ENCODE data around the gene PRMT1. TPM values are rescaled to one million over a fixed set of nuclear protein-coding genes. Genes with fewer than 3 reads are reported as not detected.
"Not testable (repeated sequence)": the region's sequence is repeated elsewhere in the genome, so short reads cannot be mapped to it uniquely, and the experiment has no call there.

Gene PRMT1
- total RNA-seq: 273 to 283 TPM (median 280 TPM) in 3 replicates

GRCh38 chr19:49677231-49677900 lies at the start of gene PRMT1:
Gene PRMT1 (plus strand): TSS chr19:49677271. CDS start chr19:49677281, 10 bp downstream.
- no peaks in the 10 kb centered on the region for H3K27me3 Mint-ChIP-seq (ENCODE audit: low read depth)
- H3K4me1 Mint-ChIP-seq: peaks cover 23% of the 10 kb centered on the region
- peaks cover 2% of the 10 kb centered on the region for H3K36me3 Mint-ChIP-seq
- TF ChIP-seq, protein P1, sequence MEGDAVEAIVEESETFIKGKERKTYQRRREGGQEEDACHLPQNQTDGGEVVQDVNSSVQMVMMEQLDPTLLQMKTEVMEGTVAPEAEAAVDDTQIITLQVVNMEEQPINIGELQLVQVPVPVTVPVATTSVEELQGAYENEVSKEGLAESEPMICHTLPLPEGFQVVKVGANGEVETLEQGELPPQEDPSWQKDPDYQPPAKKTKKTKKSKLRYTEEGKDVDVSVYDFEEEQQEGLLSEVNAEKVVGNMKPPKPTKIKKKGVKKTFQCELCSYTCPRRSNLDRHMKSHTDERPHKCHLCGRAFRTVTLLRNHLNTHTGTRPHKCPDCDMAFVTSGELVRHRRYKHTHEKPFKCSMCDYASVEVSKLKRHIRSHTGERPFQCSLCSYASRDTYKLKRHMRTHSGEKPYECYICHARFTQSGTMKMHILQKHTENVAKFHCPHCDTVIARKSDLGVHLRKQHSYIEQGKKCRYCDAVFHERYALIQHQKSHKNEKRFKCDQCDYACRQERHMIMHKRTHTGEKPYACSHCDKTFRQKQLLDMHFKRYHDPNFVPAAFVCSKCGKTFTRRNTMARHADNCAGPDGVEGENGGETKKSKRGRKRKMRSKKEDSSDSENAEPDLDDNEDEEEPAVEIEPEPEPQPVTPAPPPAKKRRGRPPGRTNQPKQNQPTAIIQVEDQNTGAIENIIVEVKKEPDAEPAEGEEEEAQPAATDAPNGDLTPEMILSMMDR (IDR thresholded peaks at IDR 0.05; ENCODE audit: unreplicated experiment): no peak
- no peaks in the 10 kb centered on the region for H3K9me3 Mint-ChIP-seq
- peak; percentile 57 to 71 for DNase-seq (ENCODE audit: low spot score in 2 of 2, unreplicated experiment in 2 of 2)
- peak within 1 kb of the TSS; percentile 86 for H3K4me3 Mint-ChIP-seq
- H3K27ac Mint-ChIP-seq: peak within 1 kb of the TSS; percentile 100

- no peak for DNase-seq (ENCODE audit: low spot score in 2 of 2, unreplicated experiment in 2 of 2)
- Mint-ChIP-seq H3K36me3 (peaks cover 20% of the 10 kb centered on the region), H3K27ac (peak overlapping the region; percentile 9), H3K9me3 (no peaks in the 10 kb centered on the region), H3K4me3 (no peak overlapping the region), H3K27me3 (ENCODE audit: low read depth) (no peaks in the 10 kb centered on the region), H3K4me1 (peaks cover 6% of the 10 kb centered on the region)
- TF ChIP-seq, protein P1 (IDR thresholded peaks at IDR 0.05; ENCODE audit: unreplicated experiment): no peak
Observed at GRCh38 chr19:49629659-49630058, 47.4 kb upstream of the PRMT1 start.

DNA sequence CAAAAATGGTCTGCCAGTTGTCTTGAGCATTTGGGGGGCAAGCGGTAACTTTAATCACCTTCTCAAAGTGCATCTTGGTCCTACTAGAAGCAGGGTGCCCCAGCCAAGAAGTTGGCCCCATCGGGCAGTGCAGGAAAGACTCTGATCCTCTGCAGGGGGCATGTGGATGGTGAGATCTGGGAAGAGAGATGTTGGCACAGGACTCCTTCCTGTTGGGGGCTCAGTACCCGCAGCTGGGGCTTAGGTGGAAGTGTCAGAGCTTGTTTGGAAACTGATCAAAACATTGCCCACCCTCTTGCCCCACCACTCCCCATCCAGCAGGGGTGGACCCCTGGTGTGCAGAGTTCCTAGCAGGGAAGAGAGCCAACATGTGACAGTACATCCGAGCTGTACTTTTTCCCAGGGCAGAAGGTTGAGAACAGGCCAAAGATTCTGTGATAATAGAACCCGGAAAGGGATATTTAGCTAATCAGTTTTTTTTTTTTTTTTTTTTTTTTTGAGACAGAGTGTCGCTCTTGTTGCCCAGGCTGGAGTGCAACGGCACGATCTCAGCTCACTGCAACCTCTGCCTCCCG lies 46.0 kb upstream of the PRMT1 start:
- peaks cover 16% of the 10 kb centered on the region for H3K4me1 Mint-ChIP-seq
- TF ChIP-seq, protein P1 (IDR thresholded peaks at IDR 0.05; ENCODE audit: unreplicated experiment): no peak
- no peak for DNase-seq (ENCODE audit: low spot score in 2 of 2, unreplicated experiment in 2 of 2)
- H3K27me3 Mint-ChIP-seq (ENCODE audit: low read depth): no peaks in the 10 kb centered on the region
- H3K27ac Mint-ChIP-seq: peak overlapping the region; percentile 21
- peaks cover 20% of the 10 kb centered on the region for H3K36me3 Mint-ChIP-seq
- H3K9me3 Mint-ChIP-seq: no peaks in the 10 kb centered on the region
- no peak overlapping the region for H3K4me3 Mint-ChIP-seq

DNA sequence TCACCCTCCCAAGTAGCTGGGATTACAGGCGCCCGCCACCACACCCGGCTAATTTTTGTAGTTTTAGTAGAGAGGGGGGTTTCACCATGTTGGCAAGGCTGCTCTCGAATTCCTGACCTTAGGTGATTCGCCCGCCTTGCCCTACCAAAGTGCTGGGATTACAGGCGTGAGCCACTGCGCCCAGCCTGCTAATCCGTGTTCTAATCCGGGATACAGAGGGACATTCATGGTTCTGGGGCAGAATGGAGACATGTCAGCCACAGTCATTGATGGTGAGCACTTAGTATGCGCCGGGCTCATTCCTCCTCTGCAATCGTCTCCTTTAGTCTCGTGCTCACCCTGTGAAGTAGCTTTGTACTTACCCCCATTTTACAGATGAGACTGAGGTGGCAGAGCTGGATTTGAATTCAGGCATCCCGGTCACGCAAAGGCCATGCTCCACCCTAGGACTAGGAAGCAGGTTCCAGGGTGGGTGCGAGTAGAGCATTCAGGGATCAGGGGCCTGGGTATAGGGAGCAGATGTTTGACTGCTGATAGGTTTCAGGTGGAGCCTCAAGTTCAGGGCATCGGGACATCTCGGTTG lies 45.4 kb upstream of the PRMT1 start:
- H3K27me3 Mint-ChIP-seq (ENCODE audit: low read depth): no peaks in the 10 kb centered on the region
- H3K4me3 Mint-ChIP-seq: no peak overlapping the region
- peaks cover 19% of the 10 kb centered on the region for H3K4me1 Mint-ChIP-seq
- no peak for DNase-seq (ENCODE audit: low spot score in 2 of 2, unreplicated experiment in 2 of 2)
- TF ChIP-seq, protein P1 (IDR thresholded peaks at IDR 0.05; ENCODE audit: unreplicated experiment): no peak
- H3K36me3 Mint-ChIP-seq: peaks cover 19% of the 10 kb centered on the region
- H3K9me3 Mint-ChIP-seq: no peaks in the 10 kb centered on the region
- no peak overlapping the region for H3K27ac Mint-ChIP-seq

GRCh38 chr19:49632576-49632975 lies 44.5 kb upstream of the PRMT1 start:
- Mint-ChIP-seq H3K4me1 (peaks cover 21% of the 10 kb centered on the region), H3K27ac (no peak overlapping the region), H3K9me3 (no peaks in the 10 kb centered on the region), H3K36me3 (peaks cover 14% of the 10 kb centered on the region), H3K27me3 (ENCODE audit: low read depth) (no peaks in the 10 kb centered on the region), H3K4me3 (no peak overlapping the region)
- no peak for DNase-seq (ENCODE audit: low spot score in 2 of 2, unreplicated experiment in 2 of 2)
- TF ChIP-seq, protein P1 (IDR thresholded peaks at IDR 0.05; ENCODE audit: unreplicated experiment): no peak

DNA sequence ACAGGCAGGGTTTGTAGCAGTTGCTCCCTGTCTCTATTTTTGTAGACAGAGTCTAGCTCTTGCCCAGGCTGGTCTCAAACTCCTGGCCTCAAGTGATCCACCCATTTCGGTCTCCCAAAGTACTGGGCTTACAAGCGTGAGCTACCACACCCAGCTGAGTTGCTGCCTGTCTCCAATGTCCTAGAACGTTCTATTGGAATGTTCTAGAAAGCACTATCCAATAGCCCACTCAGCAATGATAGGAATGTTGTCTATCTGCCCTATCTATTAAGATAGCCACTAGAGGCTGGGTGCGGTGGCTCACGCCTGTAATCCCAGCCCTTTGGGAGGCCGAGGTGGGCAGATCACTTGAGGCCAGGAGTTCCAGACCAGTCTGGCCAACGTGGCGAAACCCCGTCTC lies 43.8 kb upstream of the PRMT1 start:
- H3K4me3 Mint-ChIP-seq; DNase-seq (ENCODE audit: low spot score in 2 of 2, unreplicated experiment in 2 of 2); H3K27ac Mint-ChIP-seq: not testable (repeated sequence)

More for the DNA sequence above, 43.8 kb upstream of the PRMT1 start:
- not testable (repeated sequence) for H3K36me3 Mint-ChIP-seq; H3K27me3 Mint-ChIP-seq (ENCODE audit: low read depth); H3K9me3 Mint-ChIP-seq
- peaks cover 27% of the 10 kb centered on the region for H3K4me1 Mint-ChIP-seq

Data from mesothelial cell of epicardium (in vitro differentiated cells).